Effector CD8-positive, alpha-beta T cell (primary cell): ENCODE data around the gene ASB6.
"Not testable (repeated sequence)": the region's sequence is repeated elsewhere in the genome, so short reads cannot be mapped to it uniquely, and the experiment has no call there.

Experiments
- DNase-seq: peaks from one replicate; lab custom pipeline; 2025; lab: John Stamatoyannopoulos, UW

ASB6 gene

DNA sequence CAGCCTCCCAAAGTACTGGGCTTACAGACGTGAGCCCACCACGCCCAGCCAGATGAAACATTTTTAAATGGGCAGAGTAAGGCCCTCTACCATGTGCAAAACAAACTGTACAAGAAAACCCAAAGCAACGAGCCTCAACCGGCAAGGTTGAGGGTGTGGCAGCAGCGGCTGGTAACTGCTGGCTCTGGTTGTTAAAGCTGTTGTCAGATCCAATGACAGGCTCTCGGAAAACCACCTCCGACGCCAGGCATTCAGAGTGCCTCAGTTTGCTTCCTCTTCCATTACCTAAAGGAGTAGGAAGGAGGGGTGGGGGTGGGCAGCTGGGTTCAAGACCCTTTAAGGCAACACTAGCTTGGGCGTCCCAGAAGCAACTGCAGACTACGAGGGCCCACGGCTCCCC, 2.4 kb upstream of the ASB6 start:
- DNase-seq, result no peak

DNA sequence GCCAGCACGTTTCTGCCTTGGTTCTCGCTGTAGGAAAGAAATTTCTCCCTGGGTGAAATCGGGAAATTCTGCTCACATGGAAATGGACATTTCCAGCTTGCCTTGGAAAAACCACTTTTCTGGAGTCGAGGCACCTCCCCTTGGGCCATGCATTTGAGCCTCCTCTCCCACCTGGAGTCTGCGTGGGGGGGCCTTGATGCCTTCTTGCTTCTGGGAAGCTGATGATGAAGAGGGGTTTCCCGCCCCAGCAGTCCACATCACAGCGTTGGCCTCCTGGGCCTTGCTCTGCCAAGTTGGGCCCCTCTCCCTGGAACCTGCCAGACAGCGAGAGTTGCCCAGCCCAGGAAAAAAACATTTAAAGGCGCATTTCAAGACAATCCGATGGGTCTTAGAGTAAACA, 1.8 kb upstream of the ASB6 start:
- no peak for DNase-seq

DNA sequence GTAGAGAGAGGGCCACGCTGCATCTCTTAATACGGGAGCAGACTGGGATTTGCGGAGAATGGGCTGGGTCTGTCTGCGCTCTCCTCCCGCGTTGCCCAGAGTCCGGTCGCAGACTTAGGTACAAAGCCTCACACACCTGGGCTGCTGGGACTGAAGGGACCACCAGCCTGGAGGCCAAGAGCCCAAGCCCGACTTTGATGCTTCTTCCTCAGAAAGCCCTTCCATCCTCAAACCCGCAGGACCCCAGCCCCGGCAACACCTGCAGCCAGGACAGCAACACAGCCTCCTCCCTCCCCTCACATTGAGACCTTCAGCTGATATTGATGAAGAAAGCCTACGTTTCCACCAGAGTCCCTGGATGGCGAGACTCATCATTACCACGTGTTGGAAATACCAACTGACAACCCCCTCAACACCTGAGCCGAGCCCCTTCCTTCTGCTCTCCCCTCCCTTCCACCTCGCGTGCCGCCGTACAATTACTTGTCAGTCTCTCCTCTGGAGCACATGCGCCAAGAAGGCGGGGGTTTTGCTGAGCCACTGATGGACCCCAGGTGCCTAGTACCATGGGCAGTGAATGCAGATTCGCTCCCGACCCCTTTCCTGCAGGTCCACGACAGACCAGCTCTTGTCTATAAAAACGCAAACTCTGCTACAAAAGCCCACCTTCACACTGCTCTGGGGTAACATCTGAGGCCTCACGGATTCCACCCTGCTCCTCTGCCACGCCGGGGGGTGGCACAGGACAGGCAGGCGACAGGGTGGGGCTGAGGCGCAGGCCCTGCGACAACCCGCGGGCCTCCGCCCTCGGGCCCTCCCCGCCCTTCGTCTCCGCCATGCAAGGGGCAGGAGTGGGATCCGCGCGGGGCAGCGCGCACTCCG, 841 bp downstream of the ASB6 start:
- no peak for DNase-seq

DNA sequence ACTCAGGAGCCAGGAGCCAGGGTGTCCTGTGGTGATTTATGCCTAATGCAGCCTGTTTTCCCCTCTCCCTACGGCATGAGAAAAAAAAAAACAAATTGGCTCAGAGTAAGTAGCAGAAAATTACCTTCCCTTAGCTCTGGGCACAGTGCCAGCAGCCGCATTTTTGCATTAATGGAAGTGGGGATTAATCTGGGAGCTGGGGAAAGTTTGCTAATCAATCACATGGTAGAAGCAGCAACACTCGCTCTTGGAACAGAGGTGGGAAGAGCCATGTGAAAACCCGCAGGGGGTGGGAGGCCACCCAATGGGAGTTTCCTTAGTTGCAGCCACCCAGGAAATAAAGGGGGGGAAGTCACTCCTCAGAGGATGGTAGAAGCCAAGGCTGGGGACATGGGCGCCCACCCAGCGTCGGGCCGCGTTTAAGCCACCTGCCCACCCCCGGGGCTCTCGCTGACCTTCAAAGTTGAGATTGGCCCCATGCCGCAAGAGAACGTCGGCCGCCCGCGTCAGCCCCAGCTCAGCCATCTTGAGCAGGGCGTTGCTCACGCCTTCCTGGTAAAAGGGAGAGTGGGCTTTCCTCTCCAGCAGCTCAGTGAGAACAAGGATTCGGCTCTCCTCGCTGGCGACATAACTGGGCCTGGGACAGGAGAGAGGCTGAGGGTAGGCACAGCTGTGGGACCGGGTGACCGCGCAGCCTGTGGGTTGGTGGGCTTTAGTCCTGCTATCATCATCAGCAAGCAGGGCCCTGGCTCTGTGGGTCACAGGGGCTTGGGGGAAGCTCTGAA, 1.7 kb downstream of the ASB6 start:
- no peak for DNase-seq

DNA sequence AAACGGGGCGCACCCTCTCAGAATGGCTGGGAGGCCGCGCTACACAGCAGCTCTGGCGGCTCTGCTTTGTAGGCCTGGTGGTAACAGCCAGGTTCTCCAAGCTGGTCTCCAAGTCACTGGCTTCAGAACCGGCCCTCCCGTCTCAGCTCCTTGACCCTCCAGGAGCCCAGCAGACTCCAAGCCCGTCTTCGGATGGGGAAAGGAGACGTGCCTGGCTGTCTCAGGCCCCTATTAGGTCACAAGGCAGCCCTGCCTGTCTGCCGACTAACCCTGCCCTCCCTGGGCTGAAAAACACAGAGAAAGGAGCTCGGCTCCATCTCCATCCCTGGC, 2.2 kb downstream of the ASB6 start:
- no peak for DNase-seq

DNA sequence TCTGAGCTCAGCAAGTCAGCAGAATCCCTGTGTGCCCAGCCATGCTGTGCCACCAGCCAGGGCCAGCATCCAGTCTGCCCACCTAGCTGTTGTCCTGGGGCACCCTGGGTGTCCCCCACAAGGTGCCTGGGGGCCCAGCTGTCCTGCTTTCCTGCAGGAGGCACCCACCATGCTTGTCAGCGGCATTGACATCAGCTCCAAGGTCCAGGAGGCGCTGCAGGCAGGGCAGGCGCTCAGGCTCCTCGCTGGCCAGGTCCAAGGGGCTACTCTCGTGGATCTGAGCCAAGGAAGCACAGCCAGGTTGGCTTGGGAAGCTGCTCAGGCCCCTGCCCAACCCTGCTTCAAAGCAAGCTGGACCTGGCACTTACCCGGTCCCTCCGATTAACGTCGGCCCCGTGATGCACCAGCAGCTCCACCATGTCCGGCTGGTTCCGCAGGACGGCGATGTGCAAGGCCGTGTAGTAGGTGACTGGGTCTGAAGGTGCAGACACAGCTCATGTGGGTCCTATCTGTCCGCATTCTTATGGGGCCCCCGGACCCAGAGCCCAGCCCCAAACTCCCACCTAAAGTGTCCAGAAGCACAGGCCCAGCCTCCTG, 2.8 kb downstream of the ASB6 start:
- no peak for DNase-seq

DNA sequence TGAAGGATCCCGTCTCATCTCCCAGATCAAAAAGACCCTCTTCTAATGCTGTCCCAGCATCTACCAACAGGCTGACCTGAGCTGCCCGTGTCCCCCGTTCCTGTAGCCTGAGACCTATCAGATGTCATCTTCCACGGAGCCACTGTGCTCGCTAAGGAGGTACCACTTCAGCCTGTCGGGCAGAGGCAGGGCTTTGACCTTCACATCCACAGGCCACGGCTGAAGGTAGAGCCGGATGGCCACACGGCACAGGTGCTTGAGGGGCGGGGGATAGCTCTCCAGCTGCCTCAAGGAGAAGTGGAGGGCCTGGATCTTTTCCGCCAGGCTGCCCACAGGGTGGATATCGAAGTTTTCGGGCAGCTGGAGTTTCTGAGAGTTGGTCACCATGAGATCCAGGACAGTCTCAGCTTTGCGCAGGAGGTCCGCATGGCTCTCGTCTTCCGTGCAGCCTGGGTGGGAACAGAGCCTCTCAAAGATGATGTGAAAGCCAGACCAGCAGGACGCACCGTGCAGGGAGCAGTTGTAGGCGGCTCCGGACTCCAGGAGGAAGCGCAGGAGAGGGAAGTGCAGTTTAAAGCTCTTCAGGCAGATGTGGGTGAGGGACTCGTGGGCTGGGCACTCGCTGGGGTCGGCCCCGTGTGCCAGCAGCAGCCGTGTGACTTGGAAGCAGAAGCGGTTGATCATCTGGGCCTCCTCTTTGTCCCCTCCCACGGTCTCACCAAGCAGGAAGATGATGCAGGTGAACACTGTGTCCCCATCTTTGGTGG, 4.1 kb downstream of the ASB6 start:
- no peak for DNase-seq

DNA sequence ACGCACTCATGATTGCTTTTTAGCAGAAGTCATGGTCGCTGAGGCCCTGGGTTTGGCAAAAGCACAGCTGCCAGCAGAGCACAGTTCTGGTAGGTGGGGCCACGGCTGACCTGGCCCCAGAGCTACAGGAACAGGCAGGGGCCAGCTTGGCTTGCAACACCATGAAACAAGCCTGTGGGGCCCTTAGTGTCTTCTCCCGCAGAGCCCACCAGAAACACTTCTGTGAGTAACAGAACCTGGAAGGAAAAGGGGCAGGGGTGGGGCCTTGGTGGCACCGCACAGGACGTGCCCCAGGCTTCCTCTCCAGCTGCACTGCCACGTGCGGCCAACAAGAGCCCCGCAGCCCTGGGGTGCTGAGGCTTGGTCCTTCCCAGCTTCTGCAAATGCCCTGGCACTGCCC, 4.8 kb downstream of the ASB6 start:
- DNase-seq, result no peak

DNA sequence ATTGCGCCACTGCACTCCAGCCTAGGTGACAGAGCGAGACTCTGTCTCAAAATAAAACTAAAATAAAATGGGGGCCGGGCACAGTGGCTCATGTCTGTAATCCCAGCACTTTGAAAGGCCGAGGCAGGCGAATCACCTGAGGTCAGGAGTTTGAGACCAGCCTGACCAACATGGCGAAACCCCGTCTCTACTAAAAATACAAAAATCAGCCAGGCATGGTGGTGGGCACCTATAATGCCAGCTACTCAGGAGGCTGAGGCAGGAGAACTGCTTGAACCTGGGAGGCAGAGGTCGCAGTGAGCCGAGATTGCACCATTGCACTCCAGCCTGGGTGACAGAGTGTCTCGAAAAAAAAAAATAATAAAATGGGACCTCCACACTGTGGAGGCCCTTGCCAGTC, 5.6 kb downstream of the ASB6 start:
- DNase-seq, result not testable (repeated sequence)

DNA sequence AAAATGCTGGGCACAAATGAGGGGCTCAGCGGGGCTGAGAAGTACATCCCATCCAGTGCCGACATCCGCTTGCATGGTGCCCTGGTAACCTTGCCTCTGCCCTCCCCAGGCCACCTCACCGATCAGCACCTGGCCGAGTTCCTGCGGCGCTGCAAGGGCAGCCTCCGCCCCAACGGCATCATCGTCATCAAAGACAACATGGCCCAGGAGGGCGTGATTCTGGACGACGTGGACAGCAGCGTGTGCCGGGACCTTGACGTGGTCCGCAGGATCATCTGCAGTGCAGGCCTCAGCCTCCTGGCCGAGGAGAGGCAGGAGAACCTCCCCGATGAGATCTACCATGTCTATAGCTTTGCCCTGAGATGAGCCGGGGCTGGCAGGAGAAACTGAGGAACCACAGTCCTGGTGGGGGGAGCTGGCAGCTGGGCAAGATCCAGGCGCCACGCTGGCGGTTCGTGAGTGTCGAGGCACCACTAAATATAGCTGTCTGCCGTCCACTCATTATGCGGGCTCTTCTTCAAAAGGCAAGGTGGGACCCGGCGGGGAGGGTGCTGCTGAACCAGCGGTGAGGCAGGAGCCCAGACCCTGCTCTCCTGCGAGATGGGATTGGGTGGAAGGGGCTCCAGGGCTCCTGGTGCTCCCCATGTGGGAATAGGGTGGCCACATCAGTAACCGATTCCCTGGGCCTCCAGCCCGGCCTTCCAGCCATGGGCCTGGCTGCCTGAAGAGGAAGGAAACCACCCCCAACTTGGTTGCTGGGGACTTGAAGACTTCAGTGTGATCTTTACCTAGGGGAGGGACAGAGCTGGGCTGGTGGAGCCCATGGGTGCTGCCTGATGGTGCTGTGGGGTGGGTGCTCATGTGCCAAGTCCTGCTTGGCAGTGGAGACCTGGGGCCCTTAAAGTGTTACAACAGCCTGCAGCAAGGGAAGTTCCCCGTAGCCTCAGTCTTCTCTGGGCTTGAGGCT, 6.6 kb downstream of the ASB6 start:
- no peak for DNase-seq

DNA sequence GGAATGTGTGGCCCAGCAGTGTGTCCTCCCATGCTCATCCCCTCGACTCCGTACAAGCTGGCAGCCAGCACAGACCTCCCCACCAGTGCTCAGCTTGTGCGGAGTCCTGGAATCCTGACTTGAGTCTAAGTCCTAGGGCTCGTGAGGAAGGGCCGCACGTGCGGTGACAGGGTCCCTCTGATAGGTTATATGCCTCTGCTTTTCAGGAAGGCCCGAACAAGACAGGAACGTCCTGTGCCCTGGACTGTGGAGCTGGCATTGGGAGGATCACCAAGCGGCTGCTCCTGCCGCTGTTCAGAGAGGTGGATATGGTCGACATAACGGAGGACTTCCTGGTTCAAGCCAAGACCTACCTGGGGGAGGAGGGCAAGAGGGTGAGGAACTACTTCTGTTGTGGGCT, 8.1 kb downstream of the ASB6 start:
- no peak for DNase-seq

DNA sequence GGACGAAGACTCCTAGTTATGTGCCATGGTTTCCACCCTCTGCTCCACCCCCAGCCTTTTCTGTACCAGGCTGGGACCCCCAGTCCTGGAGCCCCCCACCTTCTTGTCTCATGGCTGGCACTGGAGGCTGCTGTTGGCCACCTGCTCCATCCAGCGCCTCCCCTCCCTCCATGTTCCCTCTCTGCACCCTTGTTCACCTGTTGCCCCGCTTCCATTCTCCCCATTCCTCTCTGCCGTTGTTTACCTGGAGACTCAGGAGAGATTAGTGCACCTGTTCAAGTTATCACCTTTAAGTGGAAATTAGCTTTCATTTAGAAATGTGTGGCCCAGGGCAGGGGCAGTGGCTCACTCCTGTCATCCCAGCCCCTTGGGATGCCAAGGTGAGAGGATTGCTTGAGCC, 8.7 kb downstream of the ASB6 start:
- no peak for DNase-seq

DNA sequence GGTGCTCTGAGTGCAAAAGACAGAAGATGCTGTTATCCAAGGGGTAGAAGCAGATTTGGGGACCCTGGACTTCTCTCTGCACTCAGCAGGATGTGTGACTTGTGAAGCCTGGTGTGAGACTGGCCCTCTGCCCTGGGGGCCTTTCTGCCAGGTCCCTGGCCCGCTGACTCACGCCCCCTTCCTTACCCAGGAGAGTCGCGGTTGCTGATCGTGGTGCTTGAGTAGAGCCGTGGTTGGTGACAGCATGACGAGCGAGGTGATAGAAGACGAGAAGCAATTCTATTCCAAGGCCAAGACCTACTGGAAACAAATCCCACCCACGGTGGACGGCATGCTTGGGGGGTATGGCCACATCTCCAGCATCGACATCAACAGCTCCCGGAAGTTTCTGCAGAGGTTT, 9.5 kb downstream of the ASB6 start:
- DNase-seq, result no peak

DNA sequence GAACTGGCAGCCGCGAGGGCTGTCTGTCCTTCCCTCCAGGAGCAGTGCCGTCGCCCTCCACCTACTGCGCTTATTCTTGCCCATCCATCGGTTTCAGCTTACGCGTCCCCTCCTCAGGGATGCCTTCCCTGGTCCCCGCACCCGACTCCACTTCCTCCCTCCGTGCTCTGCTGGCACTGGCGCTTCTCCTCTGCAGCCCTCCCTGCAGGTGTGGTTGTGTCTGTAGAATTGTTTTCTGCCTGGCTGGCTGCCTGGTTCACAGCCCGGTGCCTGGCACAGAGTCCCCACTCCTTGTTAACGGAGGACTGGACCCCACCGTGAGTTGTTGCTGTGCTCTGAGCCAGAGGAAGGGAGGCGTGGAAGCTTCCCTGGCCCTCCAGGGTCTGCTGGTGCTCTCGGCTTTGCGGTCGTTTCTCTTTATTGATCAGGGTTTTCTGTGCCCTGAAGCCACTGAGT, 10.2 kb downstream of the ASB6 start:
- no peak for DNase-seq

DNA sequence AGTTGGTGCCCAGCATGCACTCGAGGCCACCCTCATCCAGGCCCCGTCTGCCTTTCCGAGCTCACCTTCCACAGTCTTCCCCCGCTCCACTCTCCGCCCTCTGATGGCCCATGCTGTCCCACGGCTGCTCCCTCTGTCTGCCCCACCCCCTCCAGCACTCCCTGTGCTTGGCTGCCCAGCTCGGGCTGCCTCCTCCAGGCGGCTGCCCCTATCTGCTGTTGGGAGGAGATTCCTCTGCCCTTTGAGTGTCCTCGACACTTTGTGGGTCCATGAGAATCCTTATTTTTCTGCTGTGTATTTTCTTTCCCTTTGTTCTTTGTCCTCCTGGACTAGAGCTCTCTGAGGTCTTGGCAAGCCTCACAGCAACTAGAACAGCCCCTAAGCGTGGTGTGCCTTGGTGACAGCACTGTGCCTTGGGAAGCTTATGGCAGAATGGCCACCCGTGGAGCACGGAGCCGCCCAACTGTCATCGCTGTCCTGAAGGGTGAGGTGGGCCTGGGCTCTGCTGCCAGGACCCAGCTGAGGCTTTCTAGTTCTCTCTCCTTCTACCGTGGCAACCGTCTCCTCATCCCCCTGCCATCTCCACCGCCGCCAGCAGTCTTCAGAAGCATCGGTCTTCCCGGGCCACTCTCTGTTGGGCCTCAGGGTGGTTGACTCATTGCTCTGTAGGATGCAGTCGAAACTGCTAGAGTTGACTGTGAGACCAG, 10.8 kb downstream of the ASB6 start:
- DNase-seq, result no peak

DNA sequence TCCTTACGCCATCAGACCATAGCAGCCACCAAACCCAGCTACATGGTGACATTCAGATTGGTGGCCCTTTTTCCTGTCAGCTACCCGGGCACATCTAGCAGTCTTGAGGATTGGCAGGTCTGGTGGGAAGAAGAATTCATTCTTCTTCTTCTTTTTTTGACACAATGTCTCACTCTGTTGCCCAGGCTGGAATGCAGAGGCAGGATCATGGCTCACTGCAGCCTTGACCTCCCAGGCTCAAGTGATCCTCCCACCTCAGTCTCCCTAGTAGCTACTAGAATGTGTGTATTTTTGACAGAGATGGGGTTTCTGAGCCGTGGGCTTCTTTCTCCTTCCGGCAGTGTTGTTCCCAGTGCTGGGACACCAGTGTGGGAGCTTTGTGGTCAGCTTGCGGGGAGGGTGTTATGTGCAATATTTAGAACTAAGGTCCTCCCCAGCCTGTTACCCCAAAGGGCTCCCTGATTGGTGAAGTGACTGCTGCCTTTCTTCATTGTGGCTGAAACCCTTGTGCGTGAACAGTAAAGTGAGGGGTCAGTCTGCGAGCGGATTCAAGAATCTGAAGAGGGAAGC, 12.6 kb downstream of the ASB6 start:
- no peak for DNase-seq

DNA sequence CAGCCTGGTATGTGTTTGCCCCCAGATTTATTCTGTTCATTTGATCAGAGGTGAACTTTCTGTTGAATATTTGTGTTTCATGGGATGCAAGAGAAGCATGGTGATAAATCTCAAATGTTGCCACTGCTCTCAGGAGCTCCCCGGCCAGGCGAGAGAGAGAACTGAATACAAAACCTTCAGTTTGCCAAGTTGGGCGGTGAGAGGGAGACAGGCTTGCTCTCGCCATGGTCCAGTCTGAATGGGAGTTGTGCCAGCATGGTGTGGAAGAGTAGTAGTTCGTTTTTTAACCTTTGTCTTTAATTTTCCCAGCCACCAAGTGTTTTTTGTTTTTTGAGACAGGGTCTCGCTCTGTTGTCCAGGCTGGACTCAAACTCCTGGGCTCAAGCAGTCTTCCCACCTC, 13.2 kb downstream of the ASB6 start:
- no peak for DNase-seq

DNA sequence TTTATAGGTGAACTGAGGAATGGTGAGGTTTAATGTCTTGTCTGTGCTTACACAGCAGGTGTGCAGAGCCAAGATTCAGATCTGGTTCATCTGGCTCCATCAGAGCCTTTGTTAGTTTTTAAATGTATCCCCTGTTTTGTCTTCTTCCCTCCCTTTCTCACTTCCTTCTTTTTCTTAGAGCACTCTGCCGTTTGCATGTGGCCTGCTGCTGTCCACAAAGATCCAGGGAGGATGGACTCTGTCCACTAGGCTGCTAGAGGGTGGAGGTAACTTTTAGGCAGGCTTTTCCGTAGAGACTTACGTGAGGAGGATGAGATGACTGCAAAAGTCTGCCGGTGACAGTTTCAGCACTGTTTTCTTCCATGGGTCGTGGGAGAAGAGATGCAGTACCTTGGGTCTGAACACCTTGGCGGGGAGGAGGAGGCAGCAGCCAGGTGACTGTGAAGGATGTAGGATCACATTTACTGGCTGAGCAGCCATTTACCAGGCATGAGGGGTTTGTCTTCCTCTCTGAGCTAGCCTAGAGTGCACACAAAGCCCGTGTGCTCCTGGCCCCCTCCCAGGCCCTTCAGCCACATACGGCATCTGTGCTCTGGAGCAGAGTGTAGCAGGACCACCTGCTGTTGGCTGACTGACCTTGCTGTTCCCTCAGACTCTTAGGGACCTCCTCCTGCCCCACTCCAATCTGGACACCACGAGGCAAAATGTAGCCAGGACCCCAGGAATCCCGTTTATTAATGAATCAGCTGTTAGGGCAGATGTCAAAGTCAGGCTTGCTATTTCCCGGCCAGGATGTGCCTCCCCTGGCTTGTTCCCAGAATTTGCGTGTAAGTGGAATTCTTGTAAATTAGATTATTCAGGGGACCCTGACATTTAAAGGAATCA, 14.2 kb downstream of the ASB6 start:
- DNase-seq, result no peak
